ENCODE measurements around the gene OR10T2.
"Not testable (repeated sequence)": the region's sequence is repeated elsewhere in the genome, so short reads cannot be mapped to it uniquely, and the experiment has no call there.

The OR10T2 gene

GRCh38 chr1:158356616-158357015 lies 42.6 kb downstream of the OR10T2 start:
- DNase-seq (ENCODE audit: low spot score) = no peak

GRCh38 chr1:158355773-158356285 lies 43.4 kb downstream of the OR10T2 start:
- DNase-seq (ENCODE audit: low spot score) = no peak

GRCh38 chr1:158354255-158354654 lies 45.0 kb downstream of the OR10T2 start:
- no peak for DNase-seq (ENCODE audit: low spot score)

GRCh38 chr1:158353303-158354075 lies 45.8 kb downstream of the OR10T2 start, which contains the start of gene CD1E:
TSS of gene CD1E (plus strand) at chr1:158353894. CDS start at chr1:158353989, 95 bp downstream.
- no peak for DNase-seq (ENCODE audit: low spot score)

GRCh38 chr1:158348946-158349345 lies 50.3 kb downstream of the OR10T2 start:
- not testable (repeated sequence) for DNase-seq (ENCODE audit: low spot score)

Data from left forelimb (tissue), 1 donor.